Fibroblast of lung (primary cell): ENCODE results near the gene PDZD2.

ENCODE experiments used
- CTCF ChIP-seq, 2 donors: IDR thresholded peaks in 1 of 2; conservative IDR thresholded peaks in 1 of 2; 1 replicate in 1 of 2; 2 replicates in 1 of 2; pipeline ENCODE4 v1.5.1; 2011 to 2012; ENCODE audit warnings: low read length in 2 of 2, control low read depth in 1 of 2, inconsistent platforms in 1 of 2, low read depth in 1 of 2, mild to moderate bottlenecking in 1 of 2
- EZH2 ChIP-seq: IDR thresholded peaks from 2 replicates; pipeline ENCODE4 v1.5.1; 2012; ENCODE audit warnings: low read length, control low read depth, mild to moderate bottlenecking; ENCODE audit errors: missing control alignments

GRCh38 chr5:31754741-31755675 is 116.1 kb downstream of the PDZD2 start:
- no peak for TF ChIP-seq EZH2
- TF ChIP-seq CTCF (conservative IDR thresholded peaks at IDR 0.05 in 1 of 2, IDR thresholded peaks at IDR 0.05 in 1 of 2; ENCODE audit: low read depth in 1 of 2, low read length in 2 of 2), result no peak
